Stimulated activated naive CD8-positive, alpha-beta T cell treated with anti-CD3 and anti-CD28 coated beads, Interleukin-15, Interleukin-2, amounts not matched to agents 100 ng/mL and 50 ng/mL, for 24 hours (primary cell): ENCODE measurements around the gene PLA2G1B.

ENCODE experiments used
- H3K27ac Mint-ChIP-seq: one replicate; pipeline ENCODE4 v1.8.0; 2021; ENCODE audit warnings: mild to moderate bottlenecking, mixed read lengths
- H3K27me3 Mint-ChIP-seq: one replicate; pipeline ENCODE4 v1.8.0; 2021; ENCODE audit warnings: mixed read lengths
- H3K36me3 Mint-ChIP-seq: one replicate; pipeline ENCODE4 v1.8.0; 2021; ENCODE audit warnings: low read depth, mixed read lengths
- H3K4me1 Mint-ChIP-seq: one replicate; pipeline ENCODE4 v1.8.0; 2021; ENCODE audit warnings: low read depth, mixed read lengths
- H3K4me3 Mint-ChIP-seq: one replicate; pipeline ENCODE4 v1.8.0; 2021; ENCODE audit warnings: mild to moderate bottlenecking, mixed read lengths
- H3K9me3 Mint-ChIP-seq: one replicate; pipeline ENCODE4 v1.8.0; 2021; ENCODE audit warnings: mixed read lengths

Gene PLA2G1B

GRCh38 chr12:120364487-120364886 is 36.9 kb upstream of the PLA2G1B start:
- Mint-ChIP-seq H3K9me3 (no peaks in the 10 kb centered on the region), H3K36me3 (no peaks in the 10 kb centered on the region), H3K4me1 (peaks cover 14% of the 10 kb centered on the region), H3K27me3 (peaks cover 69% of the 10 kb centered on the region), H3K27ac (no peak overlapping the region), H3K4me3 (no peak overlapping the region)

- no peak overlapping the region for H3K4me3 Mint-ChIP-seq
- peaks cover 11% of the 10 kb centered on the region for H3K4me1 Mint-ChIP-seq
- no peaks in the 10 kb centered on the region for H3K36me3 Mint-ChIP-seq
- peaks cover 71% of the 10 kb centered on the region for H3K27me3 Mint-ChIP-seq
- H3K27ac Mint-ChIP-seq, result no peak overlapping the region
- no peaks in the 10 kb centered on the region for H3K9me3 Mint-ChIP-seq
Measured at GRCh38 chr12:120363274-120363855, 35.8 kb upstream of the PLA2G1B start.

GRCh38 chr12:120362516-120363273 is 35.1 kb upstream of the PLA2G1B start:
- H3K27ac Mint-ChIP-seq, result no peak overlapping the region
- peaks cover 74% of the 10 kb centered on the region for H3K27me3 Mint-ChIP-seq
- H3K36me3 Mint-ChIP-seq, result no peaks in the 10 kb centered on the region
- no peak overlapping the region for H3K4me3 Mint-ChIP-seq
- no peaks in the 10 kb centered on the region for H3K9me3 Mint-ChIP-seq
- H3K4me1 Mint-ChIP-seq, result peaks cover 9% of the 10 kb centered on the region

- Mint-ChIP-seq H3K36me3 (no peaks in the 10 kb centered on the region), H3K27ac (no peak overlapping the region), H3K4me3 (no peak overlapping the region), H3K4me1 (peaks cover 5% of the 10 kb centered on the region), H3K27me3 (peaks cover 65% of the 10 kb centered on the region), H3K9me3 (no peaks in the 10 kb centered on the region)
Measured at GRCh38 chr12:120361506-120362208, 34.1 kb upstream of the PLA2G1B start.

GRCh38 chr12:120359128-120359527 is 31.5 kb upstream of the PLA2G1B start:
- Mint-ChIP-seq H3K27me3 (peaks cover 42% of the 10 kb centered on the region), H3K27ac (no peak overlapping the region), H3K9me3 (no peaks in the 10 kb centered on the region), H3K36me3 (no peaks in the 10 kb centered on the region), H3K4me3 (no peak overlapping the region), H3K4me1 (peaks cover 5% of the 10 kb centered on the region)

- H3K27ac Mint-ChIP-seq, result no peak overlapping the region
- peaks cover 38% of the 10 kb centered on the region for H3K27me3 Mint-ChIP-seq
- peaks cover 5% of the 10 kb centered on the region for H3K4me1 Mint-ChIP-seq
- H3K4me3 Mint-ChIP-seq, result no peak overlapping the region
- no peaks in the 10 kb centered on the region for H3K9me3 Mint-ChIP-seq
- H3K36me3 Mint-ChIP-seq, result no peaks in the 10 kb centered on the region
Measured at GRCh38 chr12:120358412-120359100, 31.0 kb upstream of the PLA2G1B start.

- no peaks in the 10 kb centered on the region for H3K36me3 Mint-ChIP-seq
- H3K9me3 Mint-ChIP-seq, result no peaks in the 10 kb centered on the region
- H3K4me1 Mint-ChIP-seq, result peaks cover 3% of the 10 kb centered on the region
- H3K27ac Mint-ChIP-seq, result no peak overlapping the region
- H3K27me3 Mint-ChIP-seq, result peaks cover 25% of the 10 kb centered on the region
- H3K4me3 Mint-ChIP-seq, result no peak overlapping the region
Measured at GRCh38 chr12:120357104-120357503, 29.5 kb upstream of the PLA2G1B start.

- H3K9me3 Mint-ChIP-seq, result no peaks in the 10 kb centered on the region
- H3K4me1 Mint-ChIP-seq, result peaks cover 2% of the 10 kb centered on the region
- H3K36me3 Mint-ChIP-seq, result no peaks in the 10 kb centered on the region
- peaks cover 24% of the 10 kb centered on the region for H3K27me3 Mint-ChIP-seq
- no peak overlapping the region for H3K27ac Mint-ChIP-seq
- H3K4me3 Mint-ChIP-seq, result no peak overlapping the region
Measured at GRCh38 chr12:120356567-120357030, 29.0 kb upstream of the PLA2G1B start.

GRCh38 chr12:120353556-120354317 is 26.2 kb upstream of the PLA2G1B start:
- Mint-ChIP-seq H3K27ac (no peak overlapping the region), H3K4me3 (no peak overlapping the region), H3K4me1 (peaks cover 2% of the 10 kb centered on the region), H3K27me3 (peaks cover 6% of the 10 kb centered on the region), H3K36me3 (no peaks in the 10 kb centered on the region), H3K9me3 (no peaks in the 10 kb centered on the region)

GRCh38 chr12:120353136-120353535 is 25.6 kb upstream of the PLA2G1B start:
- Mint-ChIP-seq H3K9me3 (no peaks in the 10 kb centered on the region), H3K4me1 (peaks cover 2% of the 10 kb centered on the region), H3K4me3 (no peak overlapping the region), H3K27me3 (peaks cover 5% of the 10 kb centered on the region), H3K27ac (no peak overlapping the region), H3K36me3 (no peaks in the 10 kb centered on the region)

GRCh38 chr12:120352117-120352516 is 24.5 kb upstream of the PLA2G1B start:
- no peaks in the 10 kb centered on the region for H3K27me3 Mint-ChIP-seq
- no peak overlapping the region for H3K4me3 Mint-ChIP-seq
- H3K27ac Mint-ChIP-seq, result no peak overlapping the region
- no peaks in the 10 kb centered on the region for H3K9me3 Mint-ChIP-seq
- H3K4me1 Mint-ChIP-seq, result peaks cover 2% of the 10 kb centered on the region
- H3K36me3 Mint-ChIP-seq, result no peaks in the 10 kb centered on the region

GRCh38 chr12:120350576-120351350 is 23.2 kb upstream of the PLA2G1B start:
- no peaks in the 10 kb centered on the region for H3K27me3 Mint-ChIP-seq
- no peaks in the 10 kb centered on the region for H3K36me3 Mint-ChIP-seq
- H3K4me3 Mint-ChIP-seq, result no peak overlapping the region
- no peak overlapping the region for H3K27ac Mint-ChIP-seq
- H3K9me3 Mint-ChIP-seq, result no peaks in the 10 kb centered on the region
- no peaks in the 10 kb centered on the region for H3K4me1 Mint-ChIP-seq

GRCh38 chr12:120347766-120348165 is 20.2 kb upstream of the PLA2G1B start:
- H3K36me3 Mint-ChIP-seq, result no peaks in the 10 kb centered on the region
- H3K27ac Mint-ChIP-seq, result no peak overlapping the region
- no peak overlapping the region for H3K4me3 Mint-ChIP-seq
- no peaks in the 10 kb centered on the region for H3K27me3 Mint-ChIP-seq
- no peaks in the 10 kb centered on the region for H3K4me1 Mint-ChIP-seq
- H3K9me3 Mint-ChIP-seq, result no peaks in the 10 kb centered on the region

- no peaks in the 10 kb centered on the region for H3K9me3 Mint-ChIP-seq
- no peaks in the 10 kb centered on the region for H3K36me3 Mint-ChIP-seq
- no peak overlapping the region for H3K27ac Mint-ChIP-seq
- no peak overlapping the region for H3K4me3 Mint-ChIP-seq
- no peaks in the 10 kb centered on the region for H3K27me3 Mint-ChIP-seq
- no peaks in the 10 kb centered on the region for H3K4me1 Mint-ChIP-seq
Measured at GRCh38 chr12:120346681-120347080, 19.1 kb upstream of the PLA2G1B start.
